A172 (cell line): ENCODE results near the gene COLEC11. TPM values are rescaled to one million over a fixed set of nuclear protein-coding genes. Genes with fewer than 3 reads are reported as not detected.

Experiments
- DNase-seq: peaks from one replicate; pipeline ENCODE4 v3.0.0-alpha.2; 2015; ENCODE audit warnings: low spot score
- total RNA-seq: library from RNA; depleted of rRNA; stranded (reverse); fragments of >200 nt; shearing (Covaris generic); gene quantifications from 2 replicates; pipeline ENCODE4 v1.2.3, GENCODE V29; 2014

COLEC11 gene
- total RNA-seq, 1 experiment from 2014 or later: 0.17 TPM

DNA sequence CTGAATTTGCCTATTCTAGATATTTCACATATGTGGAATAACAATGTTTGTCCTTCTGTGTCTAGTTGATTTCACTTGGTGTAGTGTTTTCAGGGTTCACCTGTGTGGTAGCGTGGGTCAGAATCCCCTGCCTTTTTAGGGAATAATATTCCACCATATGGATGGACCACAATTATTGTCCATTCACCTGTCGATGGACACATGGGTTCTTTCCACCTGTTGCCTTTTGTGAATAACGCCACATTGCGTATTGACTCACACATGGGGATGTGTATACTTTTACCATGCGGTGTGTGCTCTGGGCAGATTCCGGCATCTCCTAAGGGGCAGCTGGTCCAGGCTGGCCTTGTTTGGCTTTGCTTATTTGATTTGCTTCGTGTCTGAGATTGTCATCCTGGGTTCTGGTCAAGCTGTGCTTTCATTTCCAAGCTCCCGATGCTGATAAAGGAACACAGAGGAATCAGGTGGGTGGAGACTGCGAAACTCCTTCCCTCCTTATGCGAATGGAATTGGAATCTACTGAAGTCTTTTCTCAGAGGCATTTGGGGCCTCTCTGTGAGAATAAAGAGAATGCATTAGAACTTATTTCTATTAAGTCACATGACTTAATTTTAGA, 44.2 kb downstream of the COLEC11 start:
- DNase-seq: no peak

GRCh38 chr2:3639653-3640052, 44.7 kb downstream of the COLEC11 start:
- no peak for DNase-seq

- DNase-seq: no peak
These were observed 46.3 kb downstream of the COLEC11 start for GRCh38 chr2:3641181-3641580.

- DNase-seq: no peak
These were observed 47.0 kb downstream of the COLEC11 start for GRCh38 chr2:3641841-3642421.

DNA sequence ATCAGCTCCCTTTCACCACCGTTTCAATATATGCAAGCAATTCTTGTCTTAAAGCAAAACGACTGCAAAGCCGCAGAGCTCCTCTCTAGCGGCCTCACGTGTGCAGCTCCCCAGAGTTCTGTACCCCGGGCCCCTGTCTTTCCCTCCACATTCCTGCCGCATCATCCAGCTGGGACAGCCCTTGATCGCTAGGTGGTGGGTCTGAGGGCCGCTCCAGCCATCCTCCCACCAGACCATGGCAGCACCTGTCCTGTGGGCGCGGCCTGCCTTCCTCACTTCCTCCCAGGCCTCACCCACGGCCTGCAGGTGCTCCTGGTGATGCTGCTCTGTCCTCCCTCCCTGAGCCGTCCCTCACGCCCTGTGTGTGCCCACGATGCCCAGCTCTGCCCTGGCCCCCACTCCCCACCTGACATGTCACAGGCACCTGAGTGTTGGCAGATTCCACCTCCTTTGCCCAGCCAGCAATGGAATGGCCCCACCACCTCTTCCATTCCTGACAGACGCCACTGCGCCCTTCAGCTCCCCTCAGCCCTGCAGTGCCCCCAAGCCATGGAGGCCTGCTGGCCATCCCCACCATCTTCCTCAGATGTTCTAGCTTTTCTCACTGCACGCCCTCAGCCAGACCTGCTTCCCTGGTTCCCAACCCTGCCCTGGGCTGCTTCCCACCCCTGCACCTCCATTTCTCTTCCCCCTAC, 47.8 kb downstream of the COLEC11 start:
- DNase-seq: no peak

GRCh38 chr2:3643371-3644245, 48.7 kb downstream of the COLEC11 start:
- DNase-seq: no peak

GRCh38 chr2:3644246-3644525, 49.3 kb downstream of the COLEC11 start:
- no peak for DNase-seq

- no peak for DNase-seq
These were observed 50.1 kb downstream of the COLEC11 start for GRCh38 chr2:3644891-3645605.

GRCh38 chr2:3645745-3646389, 51.0 kb downstream of the COLEC11 start:
- no peak for DNase-seq

DNA sequence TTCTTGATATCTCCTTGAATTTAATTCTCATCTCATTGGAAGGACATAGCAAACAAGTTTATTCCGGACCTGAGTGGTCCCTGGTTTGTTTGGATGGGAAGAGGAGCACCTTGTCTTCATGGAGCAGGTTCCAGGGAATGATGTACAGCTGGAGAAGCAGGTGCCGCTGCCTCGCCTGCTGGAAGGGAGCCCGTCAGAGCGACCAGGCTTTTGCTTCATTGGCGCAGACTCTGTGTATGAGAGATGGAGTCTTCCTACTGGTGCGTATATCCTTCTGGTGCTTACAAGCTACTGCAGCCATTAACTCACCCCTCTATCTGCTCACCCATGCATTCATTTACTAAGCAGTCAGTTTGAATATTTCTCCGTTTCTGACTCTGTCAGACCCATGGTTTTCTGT, 51.5 kb downstream of the COLEC11 start:
- no peak for DNase-seq

GRCh38 chr2:3647246-3647645, 52.3 kb downstream of the COLEC11 start:
- DNase-seq: no peak

DNA sequence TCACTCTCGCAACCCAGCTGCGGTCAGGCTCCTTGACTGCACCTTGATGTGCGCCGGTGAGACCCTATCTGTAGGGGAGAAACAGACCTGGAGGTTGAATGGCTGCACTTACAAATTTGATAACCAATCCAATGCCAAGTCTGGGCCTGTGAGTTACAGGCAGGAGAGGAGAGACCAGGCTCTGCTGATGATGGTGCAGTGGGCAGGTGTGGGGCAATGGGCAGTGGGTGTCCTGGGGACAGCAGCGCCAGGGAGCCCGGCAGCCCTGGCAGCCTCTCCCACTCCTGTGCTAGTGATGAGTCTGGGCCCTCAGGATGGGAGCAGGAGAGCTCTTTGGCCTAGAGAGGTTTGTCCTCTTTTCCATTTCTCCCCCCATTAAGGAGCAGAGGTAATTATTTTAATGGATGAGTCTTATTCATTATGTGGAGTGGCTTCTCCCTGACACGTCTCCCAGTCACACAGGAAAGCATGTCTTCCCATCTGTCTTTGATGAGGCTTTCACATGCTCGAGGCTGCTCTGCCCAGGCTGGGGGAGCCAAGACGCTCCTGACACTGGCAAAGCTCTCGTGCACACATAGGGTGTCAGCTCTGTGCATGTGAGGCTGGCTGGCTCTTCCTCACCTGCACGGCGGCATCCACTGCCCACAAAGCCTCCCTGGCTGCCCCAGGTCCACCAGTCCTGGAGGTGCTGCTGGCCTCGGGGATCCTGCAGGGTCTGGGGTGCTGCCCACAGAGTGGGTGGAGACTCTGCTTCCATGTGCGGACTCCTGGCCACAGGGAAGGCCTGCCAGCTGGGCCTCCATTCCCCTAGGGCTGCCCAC, 53.1 kb downstream of the COLEC11 start:
- DNase-seq: no peak

DNA sequence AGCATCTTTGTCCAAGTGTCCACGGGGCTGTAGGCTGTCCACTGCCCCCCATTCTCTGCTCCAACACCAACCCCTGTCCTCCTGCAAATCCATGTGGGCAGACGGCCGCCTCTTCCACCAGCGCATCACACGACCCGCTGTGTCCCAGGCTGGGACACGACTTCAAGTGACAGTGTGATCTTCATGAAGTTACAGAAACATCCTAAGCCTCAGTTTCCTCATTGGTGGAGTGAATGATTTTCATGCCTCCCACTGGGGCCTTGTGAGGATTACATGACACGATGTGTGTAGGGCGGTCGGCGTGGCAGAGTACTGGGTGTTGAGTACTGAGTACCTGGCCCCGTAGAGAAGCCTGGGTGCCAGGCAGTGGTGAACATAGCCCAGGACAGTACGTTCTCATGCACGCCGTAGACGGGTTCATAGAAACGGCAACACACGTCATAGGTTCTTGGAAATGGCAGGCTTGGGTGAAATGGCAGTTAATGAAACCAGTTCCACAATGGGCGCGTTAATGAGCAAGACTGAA, 53.8 kb downstream of the COLEC11 start:
- no peak for DNase-seq

- DNase-seq: no peak
These were observed 54.7 kb downstream of the COLEC11 start for GRCh38 chr2:3649581-3649980.

- no peak for DNase-seq
These were observed 55.4 kb downstream of the COLEC11 start for GRCh38 chr2:3650140-3650920.

DNA sequence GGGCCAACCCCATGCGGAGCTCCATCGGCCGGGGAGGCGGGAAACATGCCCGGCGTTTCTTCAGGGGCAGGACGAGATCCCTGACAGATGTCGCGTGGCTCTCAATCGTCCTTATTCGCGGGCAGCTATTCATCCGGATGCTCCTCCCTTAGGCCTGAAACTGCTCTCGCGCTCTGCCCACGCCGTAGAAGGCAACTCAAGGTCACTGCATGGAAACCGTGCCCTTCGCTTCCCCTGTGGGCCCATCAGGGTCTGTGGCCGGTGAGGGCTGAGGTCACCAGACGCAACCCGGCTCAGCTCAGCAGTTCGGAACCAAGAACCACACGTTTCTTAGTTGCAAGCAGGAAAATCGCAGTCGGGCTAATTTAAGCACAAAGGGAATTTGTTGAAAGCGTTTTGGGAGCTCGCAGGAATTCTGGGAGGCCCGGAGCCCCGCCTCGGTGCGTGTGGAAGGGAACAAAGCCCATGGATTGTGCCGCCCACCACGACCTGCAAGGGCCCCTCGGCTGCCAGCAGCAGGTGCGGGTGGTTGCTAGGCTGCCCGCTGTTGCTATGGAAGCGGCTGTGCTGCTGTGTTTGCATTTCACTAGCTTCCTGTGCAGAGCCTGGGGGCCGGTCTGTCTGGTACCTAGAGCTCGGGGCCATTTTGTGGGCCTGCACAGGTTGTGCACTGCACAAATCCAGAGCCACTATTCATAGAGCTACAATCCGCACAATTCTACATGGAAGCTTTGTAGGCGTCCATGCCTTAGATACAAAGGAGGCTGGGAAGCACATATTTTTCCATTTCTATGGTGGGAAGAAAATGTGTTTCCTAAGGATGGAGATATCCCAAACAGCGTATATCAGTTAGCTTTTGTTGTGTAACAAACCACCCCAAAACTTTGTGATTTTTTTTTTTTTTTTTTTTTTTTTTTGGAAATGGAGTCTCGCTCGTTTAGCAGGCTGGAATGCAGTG, 57.1 kb downstream of the COLEC11 start:
- no peak for DNase-seq

DNA sequence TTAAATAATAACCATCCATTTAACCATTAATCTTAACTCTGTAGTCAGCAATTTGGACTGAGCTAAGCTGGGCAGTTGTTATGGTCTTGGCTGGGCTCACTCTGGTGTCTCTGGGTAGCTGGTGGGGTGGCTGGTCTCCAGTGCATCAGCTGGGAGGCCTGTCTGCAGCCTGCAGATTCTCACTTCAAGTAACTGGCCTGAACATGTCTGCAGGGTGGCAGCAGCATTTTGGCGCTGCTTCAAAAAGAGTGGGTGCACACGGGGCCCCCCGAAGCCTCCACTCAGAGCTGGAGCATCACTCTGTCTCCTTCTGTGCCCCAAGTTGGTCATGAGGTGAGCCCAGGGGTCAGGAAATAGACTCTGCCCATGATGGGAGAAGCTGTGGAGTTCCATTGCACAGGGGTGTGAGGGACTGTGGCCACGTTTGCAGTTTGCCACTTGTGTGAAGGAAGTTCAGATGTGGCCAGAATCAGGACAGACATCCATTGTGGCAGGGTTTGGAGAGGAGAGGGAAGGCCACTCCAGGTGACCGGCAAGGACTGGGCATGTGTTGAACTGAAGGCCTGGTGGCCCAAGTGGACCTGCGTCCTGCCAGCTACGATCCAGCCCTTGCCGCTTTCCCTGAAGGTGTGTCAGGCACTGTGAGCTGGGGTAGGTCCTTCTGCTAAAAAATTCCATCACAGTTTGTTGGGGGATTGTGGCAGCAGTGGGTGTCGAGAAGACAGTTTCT, 58.1 kb downstream of the COLEC11 start:
- DNase-seq: no peak

DNA sequence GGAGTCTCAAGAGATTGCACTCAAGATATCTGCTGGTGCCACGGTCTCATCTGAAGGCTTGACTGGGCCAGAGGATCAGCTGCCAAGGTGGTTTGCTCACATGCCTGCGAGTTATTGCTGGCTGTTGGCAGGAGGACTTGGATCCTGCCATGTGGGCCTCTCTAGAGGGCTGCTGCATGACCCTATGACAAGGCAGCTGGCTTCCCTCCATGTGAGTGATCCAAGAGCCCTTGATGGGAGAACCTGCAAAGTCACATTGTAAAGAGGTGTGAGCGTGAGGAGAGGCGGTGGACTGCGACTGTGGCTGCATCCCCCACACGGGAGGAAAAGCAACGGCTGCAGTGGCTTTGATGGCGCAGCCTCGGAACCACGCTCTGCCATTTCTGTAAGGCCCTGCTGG, 59.1 kb downstream of the COLEC11 start:
- no peak for DNase-seq
